HG02798 (cell line): Measurements from ENCODE around the gene KIAA1210.
"Not testable (repeated sequence)": the region's sequence is repeated elsewhere in the genome, so short reads cannot be mapped to it uniquely, and the experiment has no call there.

ENCODE experiments used
- ATAC-seq: cut with Tn5 transposase; IDR thresholded peaks from one replicate; pipeline ENCODE4 v1.9.1; 2021; ENCODE audit warnings: mild to moderate bottlenecking; ENCODE audit not compliant: unreplicated experiment, poor library complexity

Gene KIAA1210

DNA sequence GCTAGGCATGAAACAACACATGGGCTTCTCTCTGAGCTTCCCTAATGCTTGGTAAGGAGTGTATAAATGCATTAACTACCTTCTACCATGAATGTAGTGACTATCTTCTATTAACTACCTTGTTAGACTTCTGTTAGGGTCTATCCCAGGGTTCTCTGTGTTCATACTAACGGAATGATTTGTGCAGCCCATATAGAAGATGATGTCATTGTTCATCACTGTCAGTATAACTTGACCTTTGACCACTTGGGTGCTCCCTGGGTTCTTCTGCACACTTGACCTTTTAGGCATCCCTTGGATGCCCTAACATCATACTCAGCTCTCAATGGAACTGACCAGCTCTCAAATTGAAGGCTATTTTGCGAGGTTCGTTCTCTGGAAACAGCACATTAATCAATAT is 85.6 kb downstream of the KIAA1210 start:
- no peak for ATAC-seq

DNA sequence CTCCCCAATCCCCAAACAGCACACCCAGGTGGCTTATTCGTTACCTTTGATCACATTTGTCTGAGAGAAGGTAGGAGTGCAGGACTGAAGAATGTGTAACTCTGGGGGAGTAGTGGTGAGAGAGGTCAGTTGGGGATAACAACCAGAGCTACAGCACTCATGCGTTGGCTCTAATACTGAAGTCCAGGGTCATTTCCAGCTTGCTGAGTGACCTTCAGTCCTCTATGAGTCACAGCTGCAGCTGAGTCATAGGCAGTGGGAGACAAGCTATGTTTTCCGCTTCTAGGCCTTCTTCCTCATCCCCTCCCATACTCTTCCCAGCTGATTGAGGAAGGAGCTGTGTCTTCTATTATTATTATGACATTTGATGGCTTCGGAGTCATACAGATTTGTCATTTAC is 86.4 kb downstream of the KIAA1210 start:
- ATAC-seq: no peak

DNA sequence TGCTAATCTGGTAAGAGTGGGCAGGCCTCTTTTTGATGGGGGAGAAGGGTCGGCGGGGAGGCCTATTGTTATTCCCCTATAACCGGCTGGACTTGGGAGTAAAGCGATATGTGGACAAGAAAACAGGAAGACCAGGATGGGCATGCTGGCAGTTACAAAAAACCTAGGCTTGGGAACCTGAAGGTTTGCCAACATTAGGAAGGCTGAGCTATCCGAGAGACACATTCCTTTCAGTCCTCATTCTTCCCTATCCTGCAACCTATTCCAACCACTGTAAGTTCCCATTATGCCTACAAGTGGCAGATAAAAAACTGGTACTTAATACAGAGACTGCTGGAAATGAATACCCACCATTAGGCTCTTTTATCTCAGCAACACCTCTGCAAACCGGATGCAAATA is 87.2 kb downstream of the KIAA1210 start:
- ATAC-seq: no peak

DNA sequence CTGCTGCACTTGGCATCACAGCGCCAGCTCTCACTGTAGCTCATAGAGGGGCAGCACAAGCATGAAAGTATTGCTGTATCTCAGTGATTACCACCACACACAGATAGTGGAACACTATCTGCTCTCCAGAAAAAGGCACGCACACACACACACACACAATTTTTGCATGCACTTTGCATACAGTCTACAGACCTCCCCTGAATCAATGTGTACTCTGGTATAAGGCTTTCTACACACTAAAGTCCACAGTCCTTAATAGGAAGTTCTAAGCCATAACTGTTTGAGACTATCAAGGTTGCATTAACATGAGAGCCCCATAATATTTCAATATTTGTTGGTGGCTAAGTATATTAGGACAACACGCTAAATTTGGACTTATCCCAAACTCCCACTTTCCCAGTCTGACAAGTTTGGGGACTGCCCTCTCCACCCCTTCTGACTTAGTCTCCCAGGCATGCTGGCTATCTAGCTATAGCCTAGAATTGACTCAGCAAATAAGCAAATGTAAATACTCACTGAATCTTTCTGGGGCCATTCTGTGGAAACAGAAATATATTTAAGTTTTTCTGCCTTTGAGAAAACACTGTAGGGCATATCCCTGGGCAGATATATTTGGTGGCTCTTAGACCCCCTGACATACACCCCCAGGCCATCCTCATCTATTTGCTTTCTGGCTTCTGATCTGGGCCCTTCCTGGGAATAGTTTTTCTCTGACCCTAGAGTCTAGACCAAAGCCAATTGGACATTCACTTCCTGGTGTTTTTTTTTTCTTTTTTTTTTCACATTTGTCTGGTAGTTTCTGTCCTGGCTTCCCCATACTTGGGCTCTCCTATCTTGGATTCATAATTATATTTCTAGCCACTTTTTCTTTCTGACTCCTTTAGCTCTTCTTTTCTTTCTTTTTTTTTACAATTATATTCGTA is 91.2 kb downstream of the KIAA1210 start:
- ATAC-seq: no peak

DNA sequence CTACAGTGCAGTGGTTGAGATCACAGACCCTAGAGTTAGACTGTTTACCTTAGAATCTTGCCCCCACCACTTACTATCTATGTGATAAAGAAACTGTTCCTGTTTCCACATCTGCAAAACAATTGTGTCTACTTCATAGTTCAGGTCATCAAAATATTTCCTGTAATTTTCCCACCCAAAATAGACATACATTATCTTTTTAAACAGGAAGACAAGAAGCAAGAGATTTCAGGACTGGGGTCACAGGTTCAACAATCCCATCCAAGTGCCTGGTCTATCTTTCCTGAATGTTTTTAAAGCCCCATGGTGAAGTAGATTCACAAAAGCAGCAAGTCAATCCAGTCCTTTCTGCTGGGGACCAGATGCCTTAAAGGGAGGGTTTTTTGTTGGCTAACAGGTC is 96.6 kb downstream of the KIAA1210 start:
- ATAC-seq: no peak

DNA sequence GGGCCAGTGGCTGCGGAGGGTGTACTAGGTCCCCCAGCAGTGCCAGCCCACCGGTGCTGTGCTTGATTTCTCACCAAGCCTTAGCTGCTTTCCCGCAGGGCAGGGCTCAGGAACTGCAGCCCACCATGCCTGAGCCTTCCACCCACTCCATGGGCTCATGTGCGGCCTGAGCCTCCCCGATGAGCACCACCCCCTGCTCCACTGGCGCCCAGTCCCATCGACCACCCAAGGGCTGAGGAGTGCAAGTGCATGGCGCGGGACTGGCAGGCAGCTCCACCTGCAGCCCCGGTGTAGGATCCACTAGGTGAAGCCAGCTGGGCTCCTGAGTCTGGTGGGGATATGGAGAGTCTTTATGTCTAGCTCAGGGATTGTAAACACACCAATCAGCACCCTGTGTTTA is 98.0 kb downstream of the KIAA1210 start:
- not testable (repeated sequence) for ATAC-seq

DNA sequence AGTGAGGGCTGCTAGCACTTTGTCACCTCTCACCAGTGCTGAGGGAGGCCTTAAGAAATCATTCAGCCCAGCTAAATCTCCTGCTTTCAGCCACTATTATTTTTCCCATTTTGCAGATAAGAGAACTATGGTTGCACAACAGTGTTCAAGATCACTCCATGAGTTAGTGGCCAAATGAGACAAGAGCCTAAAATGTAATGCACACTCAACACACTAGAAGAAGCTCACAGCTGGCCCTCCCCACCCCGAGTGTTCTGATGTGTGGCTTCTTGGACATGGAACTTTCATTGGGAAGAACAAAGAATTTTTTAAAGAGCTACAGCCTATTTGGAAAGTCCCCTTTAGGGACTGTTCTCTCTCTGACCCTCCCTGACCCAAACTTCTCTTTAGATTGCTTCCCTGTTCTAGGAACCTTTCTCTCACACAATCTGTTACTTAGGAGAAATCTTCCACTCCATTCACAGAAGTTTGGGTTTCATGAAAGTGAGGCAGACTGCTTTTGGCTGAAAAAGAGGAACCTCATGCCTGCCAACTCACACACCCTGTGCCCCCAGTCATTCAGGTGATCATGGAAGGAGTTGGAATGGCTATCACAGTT is 98.8 kb downstream of the KIAA1210 start:
- ATAC-seq: no peak
